Liver (tissue), 3 donors: ENCODE measurements around the gene KCNJ11.

ENCODE experiments used
- ATF3 ChIP-seq: IDR thresholded peaks from 2 replicates; pipeline ENCODE4 v1.6.1; 2016; ENCODE audit warnings: antibody characterized with exemption
- EGR1 ChIP-seq, 2 donors: IDR thresholded peaks; 2 replicates each; pipeline ENCODE4 v1.6.1; 2016 to 2018; ENCODE audit warnings: antibody characterized with exemption in 2 of 2, low read depth in 2 of 2
- FOXA1 ChIP-seq: IDR thresholded peaks from 2 replicates; pipeline ENCODE4 v1.6.1; 2016; ENCODE audit warnings: antibody characterized with exemption
- HNF4A ChIP-seq, 2 donors: conservative IDR thresholded peaks; 2 replicates each; pipeline ENCODE4 v1.6.1; 2016; ENCODE audit warnings: antibody characterized with exemption in 2 of 2, mild to moderate bottlenecking in 2 of 2
- HNF4G ChIP-seq: IDR thresholded peaks from 2 replicates; pipeline ENCODE4 v1.6.1; 2016; ENCODE audit warnings: antibody characterized with exemption
- JUND ChIP-seq, 2 donors: IDR thresholded peaks; 2 replicates each; pipeline ENCODE4 v1.6.1; 2016; ENCODE audit warnings: antibody characterized with exemption in 2 of 2
- MAX ChIP-seq: IDR thresholded peaks from 2 replicates; pipeline ENCODE4 v1.6.1; 2016; ENCODE audit warnings: antibody characterized with exemption
- RXRA ChIP-seq, 2 donors: IDR thresholded peaks; 2 replicates each; pipeline ENCODE4 v1.6.1; 2017 to 2018; ENCODE audit warnings: antibody characterized with exemption in 2 of 2, mild to moderate bottlenecking in 1 of 2
- TAF1 ChIP-seq: conservative IDR thresholded peaks from 2 replicates; pipeline ENCODE4 v1.6.1; 2016; ENCODE audit warnings: antibody characterized with exemption, mild to moderate bottlenecking
- ZBTB33 ChIP-seq: IDR thresholded peaks from 2 replicates; pipeline ENCODE4 v1.6.1; 2016; ENCODE audit warnings: antibody characterized with exemption
- TF ChIP-seq, protein P1 (sequence below): fragments of 150-350 bp; IDR thresholded peaks from 2 replicates; pipeline ENCODE4 v1.5.1; 2017; ENCODE audit warnings: improper control_type of control experiment, low read depth, low read length; ENCODE audit not compliant: missing input control
- donor health status: healthy.
- donor health status: healthy.

- TF ChIP-seq ZBTB33 (no peak), TAF1 (no peak), HNF4G (no peak), JUND (IDR thresholded peaks at IDR 0.05) (no peak), RXRA (IDR thresholded peaks at IDR 0.05) (no peak), FOXA1 (no peak), ATF3 (no peak), EGR1 (IDR thresholded peaks at IDR 0.05; ENCODE audit: low read depth in 2 of 2) (no peak), HNF4A (conservative IDR thresholded peaks at IDR 0.05) (no peak), MAX (no peak)
- TF ChIP-seq, protein P1, sequence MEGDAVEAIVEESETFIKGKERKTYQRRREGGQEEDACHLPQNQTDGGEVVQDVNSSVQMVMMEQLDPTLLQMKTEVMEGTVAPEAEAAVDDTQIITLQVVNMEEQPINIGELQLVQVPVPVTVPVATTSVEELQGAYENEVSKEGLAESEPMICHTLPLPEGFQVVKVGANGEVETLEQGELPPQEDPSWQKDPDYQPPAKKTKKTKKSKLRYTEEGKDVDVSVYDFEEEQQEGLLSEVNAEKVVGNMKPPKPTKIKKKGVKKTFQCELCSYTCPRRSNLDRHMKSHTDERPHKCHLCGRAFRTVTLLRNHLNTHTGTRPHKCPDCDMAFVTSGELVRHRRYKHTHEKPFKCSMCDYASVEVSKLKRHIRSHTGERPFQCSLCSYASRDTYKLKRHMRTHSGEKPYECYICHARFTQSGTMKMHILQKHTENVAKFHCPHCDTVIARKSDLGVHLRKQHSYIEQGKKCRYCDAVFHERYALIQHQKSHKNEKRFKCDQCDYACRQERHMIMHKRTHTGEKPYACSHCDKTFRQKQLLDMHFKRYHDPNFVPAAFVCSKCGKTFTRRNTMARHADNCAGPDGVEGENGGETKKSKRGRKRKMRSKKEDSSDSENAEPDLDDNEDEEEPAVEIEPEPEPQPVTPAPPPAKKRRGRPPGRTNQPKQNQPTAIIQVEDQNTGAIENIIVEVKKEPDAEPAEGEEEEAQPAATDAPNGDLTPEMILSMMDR, result no peak
Observed at GRCh38 chr11:17434108-17434507, 45.6 kb upstream of the KCNJ11 start.
